Measurements from ENCODE around the gene DNAJC18.
"Not testable (repeated sequence)": the region's sequence is repeated elsewhere in the genome, so short reads cannot be mapped to it uniquely, and the experiment has no call there.

The DNAJC18 gene

GRCh38 chr5:139439013-139439903, at the start of gene DNAJC18:
TSS of gene DNAJC18 (minus strand) at chr5:139439525. CDS start at chr5:139439445, 80 bp downstream.
- Histone ChIP-seq H3K9me3 (ENCODE audit: low read length) (no peaks in the 10 kb centered on the region), H2AFZ (ENCODE audit: low read depth, low read length) (peak within 1 kb of the TSS; percentile 80)

GRCh38 chr5:139488260-139488659, 48.9 kb upstream of the DNAJC18 start:
- Histone ChIP-seq H3K4me1 (ENCODE audit: insufficient read depth, low read length) (peaks cover 2% of the 10 kb centered on the region), H3K27me3 (ENCODE audit: insufficient read depth, low read length) (peaks cover 3% of the 10 kb centered on the region), H2AFZ (ENCODE audit: low read depth, low read length) (no peak overlapping the region), H3K4me3 (ENCODE audit: low read length) (no peak overlapping the region), H3K9me3 (ENCODE audit: low read length) (no peaks in the 10 kb centered on the region), H3K36me3 (ENCODE audit: insufficient read depth, low read length) (no peaks in the 10 kb centered on the region)

More at GRCh38 chr5:139439013-139439903, at the start of gene DNAJC18:
- H3K4me1 ChIP-seq (ENCODE audit: insufficient read depth, low read length), result peaks cover 12% of the 10 kb centered on the region
- H3K27me3 ChIP-seq (ENCODE audit: insufficient read depth, low read length), result peaks cover 9% of the 10 kb centered on the region
- H3K36me3 ChIP-seq (ENCODE audit: insufficient read depth, low read length), result peaks cover 10% of the 10 kb centered on the region
- H3K4me3 ChIP-seq (ENCODE audit: low read length), result peak within 1 kb of the TSS; percentile 74

- Histone ChIP-seq H2AFZ (ENCODE audit: low read depth, low read length) (no peak overlapping the region), H3K4me3 (ENCODE audit: low read length) (no peak overlapping the region), H3K4me1 (ENCODE audit: insufficient read depth, low read length) (no peaks in the 10 kb centered on the region), H3K36me3 (ENCODE audit: insufficient read depth, low read length) (no peaks in the 10 kb centered on the region), H3K9me3 (ENCODE audit: low read length) (no peaks in the 10 kb centered on the region), H3K27me3 (ENCODE audit: insufficient read depth, low read length) (peaks cover 3% of the 10 kb centered on the region)
These were observed 46.9 kb upstream of the DNAJC18 start for GRCh38 chr5:139486201-139486600.

GRCh38 chr5:139482890-139483208, 43.5 kb upstream of the DNAJC18 start:
- H3K27me3 ChIP-seq (ENCODE audit: insufficient read depth, low read length); H3K36me3 ChIP-seq (ENCODE audit: insufficient read depth, low read length); H2AFZ ChIP-seq (ENCODE audit: low read depth, low read length); H3K4me1 ChIP-seq (ENCODE audit: insufficient read depth, low read length); H3K9me3 ChIP-seq (ENCODE audit: low read length); H3K4me3 ChIP-seq (ENCODE audit: low read length): not testable (repeated sequence)

GRCh38 chr5:139482050-139482889, 42.9 kb upstream of the DNAJC18 start, which contains the start of gene STING1:
TSS of gene STING1 (minus strand) at chr5:139482758. CDS start at chr5:139481704, 1,054 bp downstream.
- Histone ChIP-seq H3K4me1 (ENCODE audit: insufficient read depth, low read length) (no peaks in the 10 kb centered on the region), H3K27me3 (ENCODE audit: insufficient read depth, low read length) (peaks cover 3% of the 10 kb centered on the region), H3K4me3 (ENCODE audit: low read length) (no peak within 1 kb of the TSS), H3K9me3 (ENCODE audit: low read length) (no peaks in the 10 kb centered on the region), H2AFZ (ENCODE audit: low read depth, low read length) (no peak within 1 kb of the TSS), H3K36me3 (ENCODE audit: insufficient read depth, low read length) (no peaks in the 10 kb centered on the region)

GRCh38 chr5:139481580-139482049, 42.3 kb upstream of the DNAJC18 start:
- no peaks in the 10 kb centered on the region for H3K4me1 ChIP-seq (ENCODE audit: insufficient read depth, low read length)
- no peaks in the 10 kb centered on the region for H3K9me3 ChIP-seq (ENCODE audit: low read length)
- H3K27me3 ChIP-seq (ENCODE audit: insufficient read depth, low read length), result no peaks in the 10 kb centered on the region
- no peak overlapping the region for H3K4me3 ChIP-seq (ENCODE audit: low read length)
- H3K36me3 ChIP-seq (ENCODE audit: insufficient read depth, low read length), result no peaks in the 10 kb centered on the region
- no peak overlapping the region for H2AFZ ChIP-seq (ENCODE audit: low read depth, low read length)

- H3K27me3 ChIP-seq (ENCODE audit: insufficient read depth, low read length), result no peaks in the 10 kb centered on the region
- no peaks in the 10 kb centered on the region for H3K4me1 ChIP-seq (ENCODE audit: insufficient read depth, low read length)
- no peak overlapping the region for H2AFZ ChIP-seq (ENCODE audit: low read depth, low read length)
- no peaks in the 10 kb centered on the region for H3K36me3 ChIP-seq (ENCODE audit: insufficient read depth, low read length)
- H3K9me3 ChIP-seq (ENCODE audit: low read length), result no peaks in the 10 kb centered on the region
- no peak overlapping the region for H3K4me3 ChIP-seq (ENCODE audit: low read length)
These were observed 41.8 kb upstream of the DNAJC18 start for GRCh38 chr5:139481122-139481533.

GRCh38 chr5:139479729-139480128, 40.4 kb upstream of the DNAJC18 start:
- not testable (repeated sequence) for H3K27me3 ChIP-seq (ENCODE audit: insufficient read depth, low read length); H3K36me3 ChIP-seq (ENCODE audit: insufficient read depth, low read length); H3K4me1 ChIP-seq (ENCODE audit: insufficient read depth, low read length); H2AFZ ChIP-seq (ENCODE audit: low read depth, low read length); H3K9me3 ChIP-seq (ENCODE audit: low read length); H3K4me3 ChIP-seq (ENCODE audit: low read length)

GRCh38 chr5:139478657-139479423, 39.5 kb upstream of the DNAJC18 start:
- H3K4me1 ChIP-seq (ENCODE audit: insufficient read depth, low read length); H2AFZ ChIP-seq (ENCODE audit: low read depth, low read length); H3K36me3 ChIP-seq (ENCODE audit: insufficient read depth, low read length): not testable (repeated sequence)

GRCh38 chr5:139475865-139476617, 36.7 kb upstream of the DNAJC18 start:
- Histone ChIP-seq H3K36me3 (ENCODE audit: insufficient read depth, low read length) (no peaks in the 10 kb centered on the region), H3K4me1 (ENCODE audit: insufficient read depth, low read length) (peaks cover 12% of the 10 kb centered on the region), H3K9me3 (ENCODE audit: low read length) (no peaks in the 10 kb centered on the region), H2AFZ (ENCODE audit: low read depth, low read length) (no peak overlapping the region), H3K4me3 (ENCODE audit: low read length) (no peak overlapping the region), H3K27me3 (ENCODE audit: insufficient read depth, low read length) (no peaks in the 10 kb centered on the region)

More at GRCh38 chr5:139478657-139479423, 39.5 kb upstream of the DNAJC18 start:
- not testable (repeated sequence) for H3K4me3 ChIP-seq (ENCODE audit: low read length); H3K9me3 ChIP-seq (ENCODE audit: low read length); H3K27me3 ChIP-seq (ENCODE audit: insufficient read depth, low read length)

GRCh38 chr5:139474890-139475791, 35.8 kb upstream of the DNAJC18 start:
- H3K9me3 ChIP-seq (ENCODE audit: low read length), result no peaks in the 10 kb centered on the region
- no peaks in the 10 kb centered on the region for H3K36me3 ChIP-seq (ENCODE audit: insufficient read depth, low read length)
- no peak overlapping the region for H2AFZ ChIP-seq (ENCODE audit: low read depth, low read length)
- H3K4me3 ChIP-seq (ENCODE audit: low read length), result no peak overlapping the region
- H3K4me1 ChIP-seq (ENCODE audit: insufficient read depth, low read length), result peaks cover 12% of the 10 kb centered on the region
- H3K27me3 ChIP-seq (ENCODE audit: insufficient read depth, low read length), result no peaks in the 10 kb centered on the region

All from neuron (in vitro differentiated cells).